Tibial nerve (tissue), 3 donors: Measurements from ENCODE around the gene NEAT1.

Experiments used
- CTCF ChIP-seq, 5 experiments: fragments of 200-600 bp in 3 of 5; fragments of 450-650 bp in 2 of 5; sonication (generic) in 3 of 5; IDR thresholded peaks; one replicate each; pipeline ENCODE4 v1.5.1; 2016 to 2019; ENCODE audit warnings: antibody characterized with exemption in 5 of 5, mild to moderate bottlenecking in 3 of 5, moderate library complexity in 2 of 5
- POLR2A ChIP-seq, 2 donors: fragments of 450-650 bp; IDR thresholded peaks; one replicate each; pipeline ENCODE4 v1.6.1; 2017; ENCODE audit warnings: antibody characterized with exemption in 2 of 2, mild to moderate bottlenecking in 2 of 2, moderate library complexity in 2 of 2

GRCh38 chr11:65417702-65418430 is 4.7 kb upstream of the NEAT1 start:
- TF ChIP-seq CTCF (IDR thresholded peaks at IDR 0.05) (peak in 1 of 5 experiments; percentile 8), POLR2A (IDR thresholded peaks at IDR 0.05) (no peak)
